Measurements from ENCODE around the gene TPBGL. TPM values are rescaled to one million over a fixed set of nuclear protein-coding genes. Genes with fewer than 3 reads are reported as not detected.

Gene TPBGL
- total RNA-seq, 4 donors from 2014 or later = not detected

DNA sequence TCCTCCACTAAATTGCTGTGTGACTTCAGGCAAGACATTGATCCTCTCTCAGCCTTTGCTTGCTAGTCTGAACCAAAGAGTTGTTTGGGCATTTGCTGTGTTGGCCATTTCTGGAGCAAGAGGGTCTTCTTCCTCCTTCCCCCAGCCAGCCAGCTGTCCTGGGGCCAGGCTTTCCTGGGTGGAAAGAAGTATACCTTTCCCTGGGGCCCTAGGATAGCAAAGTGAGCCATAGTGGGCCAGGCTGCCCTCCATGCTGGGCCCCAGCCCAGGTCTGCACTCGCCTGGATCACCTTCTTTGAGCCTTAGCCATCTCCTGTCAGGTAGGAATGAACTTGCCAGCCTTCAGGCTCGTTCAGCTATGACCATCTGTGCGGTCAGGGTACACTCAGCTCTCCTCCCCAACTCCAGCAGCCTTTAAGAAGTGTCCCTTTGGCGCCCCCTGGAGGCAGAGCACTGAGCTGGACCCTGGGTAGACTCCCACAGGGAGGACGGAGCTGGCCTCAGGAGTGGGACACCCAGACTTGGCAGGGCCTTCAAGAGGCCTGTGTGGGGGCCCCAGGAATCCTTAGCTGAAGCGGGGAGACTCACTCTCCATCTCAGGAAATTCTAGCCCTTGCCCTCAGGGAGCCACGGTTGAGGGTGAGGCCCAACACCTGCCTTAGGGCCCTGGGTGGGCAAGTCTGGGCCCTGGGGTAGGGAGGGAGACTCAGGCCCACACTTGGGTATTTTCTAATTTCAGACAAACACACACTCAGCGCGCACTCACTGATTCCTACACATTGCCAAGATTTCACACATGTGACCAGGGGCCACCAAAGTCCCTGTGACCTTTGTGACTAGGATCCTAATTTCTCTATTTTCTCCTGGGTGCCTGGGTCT is 35.6 kb upstream of the TPBGL start:
- in situ Hi-C loops (cut with MboI; ENCODE audit: low sequenced_read_pairs in 4 of 4) (loop anchor here in 3 of 4 donors (5.0 kb wide), 1 partner anchor 58 kb away; no protein-coding TSS in a partner anchor), intact Hi-C loops (cut with DNase I; ENCODE audit: low total_unique reads) (loop anchor here (1.0 to 10.0 kb wide), 3 partner anchors 61 to 280 kb away; no protein-coding TSS in a partner anchor)
- H3K9me3 ChIP-seq = no peaks in the 10 kb centered on the region
- H3K27me3 ChIP-seq = no peaks in the 10 kb centered on the region
- DNase-seq (peak; percentile 49 to 68), ATAC-seq (peak; percentile 81 to 92)
- H3K36me3 ChIP-seq = no peaks in the 10 kb centered on the region
- H3K4me1 ChIP-seq = no peaks in the 10 kb centered on the region
- H3K4me3 ChIP-seq = no peak overlapping the region
- TF ChIP-seq POLR2A (IDR thresholded peaks at IDR 0.05) = no peak
- TF ChIP-seq, protein P1, sequence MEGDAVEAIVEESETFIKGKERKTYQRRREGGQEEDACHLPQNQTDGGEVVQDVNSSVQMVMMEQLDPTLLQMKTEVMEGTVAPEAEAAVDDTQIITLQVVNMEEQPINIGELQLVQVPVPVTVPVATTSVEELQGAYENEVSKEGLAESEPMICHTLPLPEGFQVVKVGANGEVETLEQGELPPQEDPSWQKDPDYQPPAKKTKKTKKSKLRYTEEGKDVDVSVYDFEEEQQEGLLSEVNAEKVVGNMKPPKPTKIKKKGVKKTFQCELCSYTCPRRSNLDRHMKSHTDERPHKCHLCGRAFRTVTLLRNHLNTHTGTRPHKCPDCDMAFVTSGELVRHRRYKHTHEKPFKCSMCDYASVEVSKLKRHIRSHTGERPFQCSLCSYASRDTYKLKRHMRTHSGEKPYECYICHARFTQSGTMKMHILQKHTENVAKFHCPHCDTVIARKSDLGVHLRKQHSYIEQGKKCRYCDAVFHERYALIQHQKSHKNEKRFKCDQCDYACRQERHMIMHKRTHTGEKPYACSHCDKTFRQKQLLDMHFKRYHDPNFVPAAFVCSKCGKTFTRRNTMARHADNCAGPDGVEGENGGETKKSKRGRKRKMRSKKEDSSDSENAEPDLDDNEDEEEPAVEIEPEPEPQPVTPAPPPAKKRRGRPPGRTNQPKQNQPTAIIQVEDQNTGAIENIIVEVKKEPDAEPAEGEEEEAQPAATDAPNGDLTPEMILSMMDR (IDR thresholded peaks at IDR 0.05 in 4 of 5, conservative IDR thresholded peaks at IDR 0.05 in 1 of 5) = peak; percentile 60 to 87 (median 82)
- no peak overlapping the region for H3K27ac ChIP-seq

DNA sequence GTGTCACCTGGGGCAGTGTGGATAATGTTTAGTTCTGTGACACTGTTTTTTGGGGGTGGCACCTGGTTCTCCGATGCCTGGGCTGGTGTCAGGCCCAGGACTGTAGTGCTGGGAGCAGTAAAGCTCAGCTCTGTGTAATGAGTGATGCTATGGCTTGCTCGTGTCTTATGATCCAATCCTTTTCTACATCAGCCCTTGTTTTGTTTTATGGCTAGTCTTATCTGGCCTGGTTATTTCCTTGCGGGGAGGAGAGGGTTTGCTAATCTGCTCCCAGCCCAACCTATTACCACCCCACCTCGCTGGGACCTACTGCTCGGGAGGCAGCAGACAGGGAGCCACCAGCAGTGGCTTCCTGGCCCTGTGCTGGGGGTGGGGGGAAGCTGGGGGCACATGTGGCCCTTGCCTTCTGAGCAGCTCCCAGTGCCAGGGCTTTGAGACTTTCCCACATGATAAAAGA is 35.0 kb upstream of the TPBGL start:
- no peak for ATAC-seq
- in situ Hi-C loops (cut with MboI; ENCODE audit: low sequenced_read_pairs in 4 of 4) = loop anchor here in 1 of 4 donors (5.0 kb wide), 1 partner anchor 58 kb away; no protein-coding TSS in a partner anchor
- TF ChIP-seq, protein P1 (IDR thresholded peaks at IDR 0.05 in 4 of 5, conservative IDR thresholded peaks at IDR 0.05 in 1 of 5) = no peak
- TF ChIP-seq POLR2A (IDR thresholded peaks at IDR 0.05) = no peak

DNA sequence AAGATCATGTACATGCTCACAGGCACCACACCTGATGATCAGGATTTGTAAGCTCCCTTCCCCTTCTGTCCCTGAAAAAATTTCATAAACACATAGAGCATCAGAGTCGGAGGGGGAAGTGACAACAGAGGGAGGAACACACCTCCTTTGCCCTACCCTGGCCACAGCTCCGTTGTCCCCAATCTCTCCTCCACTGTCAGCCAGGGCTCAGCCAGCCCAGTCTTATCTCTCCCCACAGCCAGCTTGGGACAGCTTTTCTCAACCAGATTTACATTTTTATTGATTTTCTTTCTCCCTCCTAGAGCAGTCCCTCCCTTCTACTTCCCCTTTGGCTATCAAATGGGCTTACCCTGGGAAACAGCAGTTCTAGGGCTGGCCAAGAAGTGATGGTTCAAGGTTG is 32.1 kb upstream of the TPBGL start:
- ATAC-seq (no peak), DNase-seq (no peak)
- H3K27ac ChIP-seq = no peak overlapping the region
- TF ChIP-seq, protein P1 (IDR thresholded peaks at IDR 0.05 in 4 of 5, conservative IDR thresholded peaks at IDR 0.05 in 1 of 5) = no peak
- no peak for TF ChIP-seq POLR2A (IDR thresholded peaks at IDR 0.05)
- H3K9me3 ChIP-seq = no peaks in the 10 kb centered on the region
- no peaks in the 10 kb centered on the region for H3K27me3 ChIP-seq
- intact Hi-C loops (cut with DNase I; ENCODE audit: low total_unique reads) (loop anchor here (10.0 kb wide), 1 partner anchor 284 kb away; no protein-coding TSS in a partner anchor), in situ Hi-C loops (cut with MboI; ENCODE audit: low sequenced_read_pairs in 4 of 4) (loop anchor here in 1 of 4 donors (5.0 kb wide), 1 partner anchor 61 kb away; no protein-coding TSS in a partner anchor)
- H3K4me3 ChIP-seq = no peak overlapping the region
- no peaks in the 10 kb centered on the region for H3K4me1 ChIP-seq
- H3K36me3 ChIP-seq = no peaks in the 10 kb centered on the region

More for the DNA sequence above, 35.0 kb upstream of the TPBGL start:
- no peaks in the 10 kb centered on the region for H3K9me3 ChIP-seq
- no peak overlapping the region for H3K4me3 ChIP-seq
- no peaks in the 10 kb centered on the region for H3K4me1 ChIP-seq
- H3K36me3 ChIP-seq = no peaks in the 10 kb centered on the region
- DNase-seq = no peak
- intact Hi-C loops (cut with DNase I; ENCODE audit: low total_unique reads) = loop anchor here (1.0 to 10.0 kb wide), 3 partner anchors 61 to 281 kb away; no protein-coding TSS in a partner anchor
- H3K27ac ChIP-seq = no peak overlapping the region
- H3K27me3 ChIP-seq = no peaks in the 10 kb centered on the region

DNA sequence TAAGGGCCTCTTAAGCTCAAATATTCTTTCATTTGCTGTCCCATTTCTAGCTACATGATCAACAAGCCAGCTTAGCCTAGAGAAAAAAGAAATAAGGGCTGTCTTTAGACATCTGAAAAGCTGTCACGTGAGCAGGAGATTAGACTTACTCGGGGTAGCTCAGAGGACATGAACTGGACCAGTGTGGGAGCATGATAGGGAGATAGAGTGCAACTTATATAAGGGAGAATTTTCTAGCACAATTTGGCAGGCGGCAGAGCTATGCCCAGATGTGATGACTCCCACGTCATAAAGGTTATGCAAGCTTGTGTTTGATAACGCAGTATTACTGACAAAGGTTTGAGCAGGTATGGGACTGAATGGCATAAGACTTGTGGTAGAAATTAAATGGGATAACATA is 28.2 kb upstream of the TPBGL start:
- intact Hi-C loops (cut with DNase I; ENCODE audit: low total_unique reads) = no loop called here
- in situ Hi-C loops (cut with MboI; ENCODE audit: low sequenced_read_pairs in 4 of 4) = no loop called here
- TF ChIP-seq, protein P1 (IDR thresholded peaks at IDR 0.05 in 4 of 5, conservative IDR thresholded peaks at IDR 0.05 in 1 of 5) = no peak
- TF ChIP-seq POLR2A (IDR thresholded peaks at IDR 0.05) = no peak

More for the DNA sequence above, 28.2 kb upstream of the TPBGL start:
- H3K27me3 ChIP-seq = no peaks in the 10 kb centered on the region
- DNase-seq (no peak), ATAC-seq (no peak)
- no peaks in the 10 kb centered on the region for H3K36me3 ChIP-seq
- H3K9me3 ChIP-seq = no peaks in the 10 kb centered on the region
- H3K4me1 ChIP-seq = no peaks in the 10 kb centered on the region
- H3K27ac ChIP-seq = no peak overlapping the region
- no peak overlapping the region for H3K4me3 ChIP-seq
